Measurements from ENCODE around the gene SUPT20H. TPM values are rescaled to one million over a fixed set of nuclear protein-coding genes. Genes with fewer than 3 reads are reported as not detected.

SUPT20H gene
- total RNA-seq, 1 experiment from 2014 or later, result 77.5 TPM

- no peak overlapping the region for H3K4me3 Mint-ChIP-seq (ENCODE audit: unreplicated experiment)
- CTCF ChIA-PET, result no interaction called here
- no peak overlapping the region for H3K4me3 ChIP-seq (ENCODE audit: low read depth, low read length)
- H3K4me1 Mint-ChIP-seq (ENCODE audit: low read depth, unreplicated experiment), result no peaks in the 10 kb centered on the region
- H3K27me3 ChIP-seq (replicated peaks; ENCODE audit: control insufficient read depth, insufficient read depth, low read length), result no peaks in the 10 kb centered on the region
- no peak for TF ChIP-seq CTCF (IDR thresholded peaks at IDR 0.05; ENCODE audit: insufficient read depth in 1 of 2, low read depth in 1 of 2, low read length in 1 of 2, severe bottlenecking in 1 of 2, unreplicated experiment in 1 of 2)
- intact Hi-C loops (cut with micrococcal nuclease; ENCODE audit: unreplicated experiment), result no loop called here
- no peak overlapping the region for H3K27ac Mint-ChIP-seq (ENCODE audit: unreplicated experiment)
- peaks cover 80% of the 10 kb centered on the region for H3K36me3 Mint-ChIP-seq (ENCODE audit: insufficient read depth, unreplicated experiment)
- no peaks in the 10 kb centered on the region for H3K27me3 Mint-ChIP-seq (ENCODE audit: insufficient read depth, unreplicated experiment)
- no TSS peak for BruUV-seq (replicated peaks)
- H3K9me3 ChIP-seq, result no peaks in the 10 kb centered on the region
- H3K36me3 ChIP-seq (ENCODE audit: control insufficient read depth, insufficient read depth, low read length), result peaks cover 1% of the 10 kb centered on the region; the same call in 1 of the 2 replicates
- POLR2A ChIA-PET, result no interaction called here
- no peaks in the 10 kb centered on the region for H3K4me1 ChIP-seq
- no peaks in the 10 kb centered on the region for H3K9me3 Mint-ChIP-seq (ENCODE audit: unreplicated experiment)
- DNase-seq, result no peak
Observed at GRCh38 chr13:37011788-37012187, 47.7 kb downstream of the SUPT20H start.

- Mint-ChIP-seq H3K27me3 (ENCODE audit: insufficient read depth, unreplicated experiment) (no peaks in the 10 kb centered on the region), H3K4me1 (ENCODE audit: low read depth, unreplicated experiment) (no peaks in the 10 kb centered on the region), H3K27ac (ENCODE audit: unreplicated experiment) (no peak overlapping the region), H3K4me3 (ENCODE audit: unreplicated experiment) (no peak overlapping the region), H3K9me3 (ENCODE audit: unreplicated experiment) (no peaks in the 10 kb centered on the region), H3K36me3 (ENCODE audit: insufficient read depth, unreplicated experiment) (peaks cover 75% of the 10 kb centered on the region)
- no peak overlapping the region for H3K4me3 ChIP-seq (ENCODE audit: low read depth, low read length)
- H3K27me3 ChIP-seq (replicated peaks; ENCODE audit: control insufficient read depth, insufficient read depth, low read length), result no peaks in the 10 kb centered on the region
- H3K36me3 ChIP-seq (ENCODE audit: control insufficient read depth, insufficient read depth, low read length), result no peaks in the 10 kb centered on the region; the same call in 1 of the 2 replicates
- POLR2A ChIA-PET, result no interaction called here
- CTCF ChIA-PET, result no interaction called here
- no peaks in the 10 kb centered on the region for H3K9me3 ChIP-seq
- DNase-seq, result no peak
- intact Hi-C loops (cut with micrococcal nuclease; ENCODE audit: unreplicated experiment), result no loop called here
- H3K4me1 ChIP-seq, result no peaks in the 10 kb centered on the region
- TF ChIP-seq CTCF (IDR thresholded peaks at IDR 0.05; ENCODE audit: insufficient read depth in 1 of 2, low read depth in 1 of 2, low read length in 1 of 2, severe bottlenecking in 1 of 2, unreplicated experiment in 1 of 2), result no peak
- no TSS peak for BruUV-seq (replicated peaks)
Observed at GRCh38 chr13:37011002-37011401, 48.5 kb downstream of the SUPT20H start.

GRCh38 chr13:37010424-37010823, 49.1 kb downstream of the SUPT20H start:
- BruUV-seq (replicated peaks), result no TSS peak
- TF ChIP-seq CTCF (IDR thresholded peaks at IDR 0.05; ENCODE audit: insufficient read depth in 1 of 2, low read depth in 1 of 2, low read length in 1 of 2, severe bottlenecking in 1 of 2, unreplicated experiment in 1 of 2), result no peak
- intact Hi-C loops (cut with micrococcal nuclease; ENCODE audit: unreplicated experiment), result no loop called here
- no peak overlapping the region for H3K4me3 Mint-ChIP-seq (ENCODE audit: unreplicated experiment)
- H3K4me1 Mint-ChIP-seq (ENCODE audit: low read depth, unreplicated experiment), result no peaks in the 10 kb centered on the region
- H3K36me3 ChIP-seq (ENCODE audit: control insufficient read depth, insufficient read depth, low read length), result no peaks in the 10 kb centered on the region; the same call in 1 of the 2 replicates
- no peak overlapping the region for H3K4me3 ChIP-seq (ENCODE audit: low read depth, low read length)
- no peaks in the 10 kb centered on the region for H3K9me3 Mint-ChIP-seq (ENCODE audit: unreplicated experiment)
- DNase-seq, result no peak
- ChIA-PET CTCF (no interaction called here), POLR2A (no interaction called here)
- H3K9me3 ChIP-seq, result no peaks in the 10 kb centered on the region
- no peaks in the 10 kb centered on the region for H3K27me3 ChIP-seq (replicated peaks; ENCODE audit: control insufficient read depth, insufficient read depth, low read length)
- no peak overlapping the region for H3K27ac Mint-ChIP-seq (ENCODE audit: unreplicated experiment)
- no peaks in the 10 kb centered on the region for H3K27me3 Mint-ChIP-seq (ENCODE audit: insufficient read depth, unreplicated experiment)
- peaks cover 75% of the 10 kb centered on the region for H3K36me3 Mint-ChIP-seq (ENCODE audit: insufficient read depth, unreplicated experiment)
- no peaks in the 10 kb centered on the region for H3K4me1 ChIP-seq

All from Caco-2 (cell line).